ENCODE data around the gene FSTL4. TPM values are rescaled to one million over a fixed set of nuclear protein-coding genes. Genes with fewer than 3 reads are reported as not detected.

The FSTL4 gene
- total and polyA plus RNA-seq, 2 experiments from 2014 or later, result 1.4 to 2.8 TPM

DNA sequence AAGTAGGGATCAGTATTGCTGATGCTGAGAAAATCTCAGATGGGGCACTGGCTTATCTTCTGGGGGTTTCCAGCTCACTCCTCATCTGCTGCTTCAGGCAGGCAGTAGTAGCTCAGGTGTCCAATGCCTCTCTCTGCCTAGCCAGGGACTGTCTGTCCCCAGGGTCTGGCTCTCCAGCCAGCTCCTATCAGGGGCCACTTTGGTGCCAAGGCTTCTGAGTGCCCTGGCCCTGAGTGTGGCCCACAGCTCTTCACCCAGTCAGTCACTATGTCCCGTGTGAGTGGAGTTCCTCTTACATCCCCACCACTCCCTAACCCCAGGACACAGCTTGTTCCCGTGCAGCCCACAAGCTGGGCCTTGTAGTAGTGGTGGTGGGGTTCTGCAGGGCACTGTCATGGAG lies 309.0 kb downstream of the FSTL4 start:
- no peak overlapping the region for H3K4me3 Mint-ChIP-seq
- no peaks in the 10 kb centered on the region; the same call in 2 of the 3 replicates for H3K9me3 Mint-ChIP-seq
- H3K27ac Mint-ChIP-seq, result no peak overlapping the region; the same call in 1 of the 2 replicates
- peaks cover 4% of the 10 kb centered on the region; the same call in 1 of the 3 replicates for H3K4me1 Mint-ChIP-seq
- ATAC-seq (no peak), DNase-seq (ENCODE audit: low spot score) (no peak)
- H2AFZ ChIP-seq, result no peak overlapping the region
- TF ChIP-seq ZNF114 (CRISPR knock-in tag; IDR thresholded peaks at IDR 0.05) (no peak), JUNB (IDR thresholded peaks at IDR 0.05; ENCODE audit: unreplicated experiment) (no peak), ETS1 (IDR thresholded peaks at IDR 0.05) (no peak), NANOG (IDR thresholded peaks at IDR 0.05; ENCODE audit: borderline replicate concordance) (no peak), CREB1 (CRISPR knock-in tag; IDR thresholded peaks at IDR 0.05; ENCODE audit: low read depth) (no peak)
- TF ChIP-seq, protein P1, sequence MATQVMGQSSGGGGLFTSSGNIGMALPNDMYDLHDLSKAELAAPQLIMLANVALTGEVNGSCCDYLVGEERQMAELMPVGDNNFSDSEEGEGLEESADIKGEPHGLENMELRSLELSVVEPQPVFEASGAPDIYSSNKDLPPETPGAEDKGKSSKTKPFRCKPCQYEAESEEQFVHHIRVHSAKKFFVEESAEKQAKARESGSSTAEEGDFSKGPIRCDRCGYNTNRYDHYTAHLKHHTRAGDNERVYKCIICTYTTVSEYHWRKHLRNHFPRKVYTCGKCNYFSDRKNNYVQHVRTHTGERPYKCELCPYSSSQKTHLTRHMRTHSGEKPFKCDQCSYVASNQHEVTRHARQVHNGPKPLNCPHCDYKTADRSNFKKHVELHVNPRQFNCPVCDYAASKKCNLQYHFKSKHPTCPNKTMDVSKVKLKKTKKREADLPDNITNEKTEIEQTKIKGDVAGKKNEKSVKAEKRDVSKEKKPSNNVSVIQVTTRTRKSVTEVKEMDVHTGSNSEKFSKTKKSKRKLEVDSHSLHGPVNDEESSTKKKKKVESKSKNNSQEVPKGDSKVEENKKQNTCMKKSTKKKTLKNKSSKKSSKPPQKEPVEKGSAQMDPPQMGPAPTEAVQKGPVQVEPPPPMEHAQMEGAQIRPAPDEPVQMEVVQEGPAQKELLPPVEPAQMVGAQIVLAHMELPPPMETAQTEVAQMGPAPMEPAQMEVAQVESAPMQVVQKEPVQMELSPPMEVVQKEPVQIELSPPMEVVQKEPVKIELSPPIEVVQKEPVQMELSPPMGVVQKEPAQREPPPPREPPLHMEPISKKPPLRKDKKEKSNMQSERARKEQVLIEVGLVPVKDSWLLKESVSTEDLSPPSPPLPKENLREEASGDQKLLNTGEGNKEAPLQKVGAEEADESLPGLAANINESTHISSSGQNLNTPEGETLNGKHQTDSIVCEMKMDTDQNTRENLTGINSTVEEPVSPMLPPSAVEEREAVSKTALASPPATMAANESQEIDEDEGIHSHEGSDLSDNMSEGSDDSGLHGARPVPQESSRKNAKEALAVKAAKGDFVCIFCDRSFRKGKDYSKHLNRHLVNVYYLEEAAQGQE (IDR thresholded peaks at IDR 0.05; ENCODE audit: unreplicated experiment), result no peak
- TF ChIP-seq, protein P2, sequence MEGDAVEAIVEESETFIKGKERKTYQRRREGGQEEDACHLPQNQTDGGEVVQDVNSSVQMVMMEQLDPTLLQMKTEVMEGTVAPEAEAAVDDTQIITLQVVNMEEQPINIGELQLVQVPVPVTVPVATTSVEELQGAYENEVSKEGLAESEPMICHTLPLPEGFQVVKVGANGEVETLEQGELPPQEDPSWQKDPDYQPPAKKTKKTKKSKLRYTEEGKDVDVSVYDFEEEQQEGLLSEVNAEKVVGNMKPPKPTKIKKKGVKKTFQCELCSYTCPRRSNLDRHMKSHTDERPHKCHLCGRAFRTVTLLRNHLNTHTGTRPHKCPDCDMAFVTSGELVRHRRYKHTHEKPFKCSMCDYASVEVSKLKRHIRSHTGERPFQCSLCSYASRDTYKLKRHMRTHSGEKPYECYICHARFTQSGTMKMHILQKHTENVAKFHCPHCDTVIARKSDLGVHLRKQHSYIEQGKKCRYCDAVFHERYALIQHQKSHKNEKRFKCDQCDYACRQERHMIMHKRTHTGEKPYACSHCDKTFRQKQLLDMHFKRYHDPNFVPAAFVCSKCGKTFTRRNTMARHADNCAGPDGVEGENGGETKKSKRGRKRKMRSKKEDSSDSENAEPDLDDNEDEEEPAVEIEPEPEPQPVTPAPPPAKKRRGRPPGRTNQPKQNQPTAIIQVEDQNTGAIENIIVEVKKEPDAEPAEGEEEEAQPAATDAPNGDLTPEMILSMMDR (conservative IDR thresholded peaks at IDR 0.05; ENCODE audit: low read depth in 2 of 2), result no peak
- peaks cover 3% of the 10 kb centered on the region for H3K27me3 Mint-ChIP-seq (ENCODE audit: insufficient read depth, low read depth, poor library complexity)
- H3K4me3 ChIP-seq, result no peak overlapping the region
- H3F3A ChIP-seq (replicated peaks; ENCODE audit: low read depth), result no peaks in the 10 kb centered on the region
- H3K27ac ChIP-seq (ENCODE audit: low read depth), result no peak overlapping the region
- no peaks in the 10 kb centered on the region for H3K4me1 ChIP-seq (ENCODE audit: insufficient read depth)
- no peaks in the 10 kb centered on the region for H3K36me3 Mint-ChIP-seq (ENCODE audit: low read depth)
- H3K36me3 ChIP-seq (ENCODE audit: insufficient read depth), result no peaks in the 10 kb centered on the region
- no peak overlapping the region for H3K4me2 ChIP-seq
- no peaks in the 10 kb centered on the region for H3K27me3 ChIP-seq (ENCODE audit: insufficient read depth)
- 0 out of 2 replicates have a peak, but pooled peaks cover 6% of the 10 kb centered on the region for H3K9me2 ChIP-seq (ENCODE audit: insufficient read depth)
- H3K79me2 ChIP-seq (replicated peaks; ENCODE audit: insufficient read depth), result no peaks in the 10 kb centered on the region
- no peaks in the 10 kb centered on the region for H4K20me1 ChIP-seq (replicated peaks; ENCODE audit: insufficient read depth)

DNA sequence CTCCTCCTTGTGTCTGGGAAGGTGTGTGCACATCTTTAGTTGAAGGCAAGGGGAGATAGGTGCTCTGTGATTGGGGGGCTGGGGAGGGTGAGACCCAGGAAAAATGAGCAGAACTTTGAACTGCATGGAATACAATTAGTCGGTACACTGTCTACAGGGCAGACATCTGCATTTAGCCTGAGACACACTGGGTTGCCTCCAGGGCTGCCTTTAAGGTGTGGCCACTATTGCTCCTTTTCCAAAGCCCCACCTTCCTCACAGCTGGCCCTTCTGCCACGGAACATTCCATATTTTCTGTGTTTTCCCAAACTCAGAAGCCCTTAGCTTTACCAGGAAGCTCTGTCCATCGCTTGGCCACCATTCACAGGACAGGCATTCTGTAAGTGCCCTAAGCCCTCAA lies 312.6 kb downstream of the FSTL4 start:
- Histone ChIP-seq H3K27ac (ENCODE audit: low read depth) (no peak overlapping the region), H3K4me1 (ENCODE audit: insufficient read depth) (no peaks in the 10 kb centered on the region), H4K20me1 (replicated peaks; ENCODE audit: insufficient read depth) (no peaks in the 10 kb centered on the region), H2AFZ (no peak overlapping the region), H3K4me3 (no peak overlapping the region), H3K36me3 (ENCODE audit: insufficient read depth) (no peaks in the 10 kb centered on the region), H3K9me2 (ENCODE audit: insufficient read depth) (peaks cover 12% of the 10 kb centered on the region; the same call in 1 of the 2 replicates), H3F3A (replicated peaks; ENCODE audit: low read depth) (no peaks in the 10 kb centered on the region), H3K79me2 (replicated peaks; ENCODE audit: insufficient read depth) (no peaks in the 10 kb centered on the region), H3K27me3 (ENCODE audit: insufficient read depth) (no peaks in the 10 kb centered on the region), H3K4me2 (no peak overlapping the region)
- H3K27me3 Mint-ChIP-seq (ENCODE audit: insufficient read depth, low read depth, poor library complexity), result peaks cover 3% of the 10 kb centered on the region
- no peaks in the 10 kb centered on the region for H3K36me3 Mint-ChIP-seq (ENCODE audit: low read depth)
- no peak overlapping the region for H3K4me3 Mint-ChIP-seq
- peaks cover 4% of the 10 kb centered on the region; the same call in 1 of the 3 replicates for H3K4me1 Mint-ChIP-seq
- DNase-seq (ENCODE audit: low spot score) (no peak), ATAC-seq (no peak)
- no peak overlapping the region for H3K27ac Mint-ChIP-seq
- no peaks in the 10 kb centered on the region; the same call in 2 of the 3 replicates for H3K9me3 Mint-ChIP-seq
- TF ChIP-seq, protein P2 (conservative IDR thresholded peaks at IDR 0.05; ENCODE audit: low read depth in 2 of 2), result no peak
- no peak for TF ChIP-seq ETS1 (IDR thresholded peaks at IDR 0.05)
- TF ChIP-seq NANOG (IDR thresholded peaks at IDR 0.05; ENCODE audit: borderline replicate concordance), result no peak
- no peak for TF ChIP-seq ZNF331 (CRISPR knock-in tag; IDR thresholded peaks at IDR 0.05; ENCODE audit: low read depth)
- TF ChIP-seq, protein P1 (IDR thresholded peaks at IDR 0.05; ENCODE audit: unreplicated experiment), result no peak
- TF ChIP-seq POLR2AphosphoS5 (IDR thresholded peaks at IDR 0.05; ENCODE audit: low read depth), result no peak
- no peak for TF ChIP-seq EZH2 (IDR thresholded peaks at IDR 0.05; ENCODE audit: low read depth, unreplicated experiment)
